CD4-positive, alpha-beta T cell (primary cell): ENCODE results near the gene AP4E1. TPM values are rescaled to one million over a fixed set of nuclear protein-coding genes. Genes with fewer than 3 reads are reported as not detected.

Source experiments
- ATAC-seq: fragments of 200-7000 bp; cut with Tn5 transposase; one replicate; pipeline ENCODE4 v1.10.0; 2022; ENCODE audit warnings: mild to moderate bottlenecking; ENCODE audit not compliant: poor library complexity
- CTCF ChIA-PET: fragments of 350-600 bp; sonication (Branson Sonifier 250); formaldehyde crosslinking; loops from one replicate; lab custom pipeline; 2021; ENCODE audit warnings: antibody characterized with exemption, inconsistent platforms; lab: Charles Lee
- POLR2A ChIA-PET: fragments of 350-600 bp; sonication (Branson Sonifier 250); formaldehyde crosslinking; loops from one replicate; lab custom pipeline; 2021; ENCODE audit warnings: antibody characterized with exemption, inconsistent platforms; lab: Charles Lee
- DNase-seq, 14 experiments: peaks; one replicate each; pipeline ENCODE4 v3.0.0-alpha.2; 2013 to 2020; ENCODE audit warnings: mixed read lengths in 2 of 14
- H3K27ac ChIP-seq, 2 donors: one replicate each; pipeline versions ENCODE4 v1.5.1 to v1.7.0; 2013; ENCODE audit warnings: low read length in 2 of 2, low read depth in 1 of 2, mild to moderate bottlenecking in 1 of 2
- H3K27me3 ChIP-seq, 2 experiments: 1 replicate in 1 of 2; 2 replicates in 1 of 2; pipeline versions ENCODE4 v1.6.1 to v1.7.0; 2013; ENCODE audit warnings: low read length in 2 of 2, control low read depth in 1 of 2, mild to moderate bottlenecking in 1 of 2, moderate library complexity in 1 of 2; ENCODE audit not compliant: insufficient read depth in 2 of 2, control insufficient read depth in 1 of 2
- H3K36me3 ChIP-seq: one replicate; pipeline ENCODE4 v1.6.1; 2013; ENCODE audit warnings: low read length, control low read depth; ENCODE audit not compliant: insufficient read depth
- H3K4me1 ChIP-seq: one replicate; pipeline ENCODE4 v1.6.1; 2013; ENCODE audit warnings: low read length, control low read depth; ENCODE audit not compliant: insufficient read depth
- H3K4me3 ChIP-seq: one replicate; pipeline ENCODE4 v1.5.1; 2013; ENCODE audit warnings: mild to moderate bottlenecking, low read length, moderate library complexity
- H3K9me3 ChIP-seq, 2 experiments: 1 replicate in 1 of 2; 2 replicates in 1 of 2; pipeline versions ENCODE4 v1.6.1 to v1.7.0; 2013; ENCODE audit warnings: low read length in 2 of 2, mild to moderate bottlenecking in 2 of 2, control low read depth in 1 of 2, moderate library complexity in 1 of 2; ENCODE audit not compliant: control insufficient read depth in 1 of 2, insufficient read depth in 1 of 2
- H3K27ac Mint-ChIP-seq: one replicate; pipeline ENCODE4 v1.8.0; 2020; ENCODE audit warnings: mixed read lengths
- H3K27me3 Mint-ChIP-seq: one replicate; pipeline ENCODE4 v1.8.0; 2021; ENCODE audit warnings: mixed read lengths
- H3K36me3 Mint-ChIP-seq: one replicate; pipeline ENCODE4 v1.8.0; 2021; ENCODE audit warnings: low read depth, mixed read lengths
- H3K4me1 Mint-ChIP-seq: one replicate; pipeline ENCODE4 v1.8.0; 2021; ENCODE audit warnings: low read depth, mixed read lengths
- H3K4me3 Mint-ChIP-seq: one replicate; pipeline ENCODE4 v1.8.0; 2020; ENCODE audit warnings: mild to moderate bottlenecking, mixed read lengths
- H3K9me3 Mint-ChIP-seq: one replicate; pipeline ENCODE4 v1.8.0; 2020; ENCODE audit warnings: mixed read lengths
- CTCF ChIP-seq: fragments of 200-600 bp; IDR thresholded peaks from one replicate; pipeline ENCODE4 v1.8.0; 2022; ENCODE audit warnings: antibody characterized with exemption, mild to moderate bottlenecking
- intact Hi-C, 2 experiments: fragments of 100-400 bp; cut with DNase I in 1 of 2; cut with micrococcal nuclease in 1 of 2; formaldehyde crosslinking; loops; one replicate each; pipeline versions ENCODE4 v1.15.1 to v1.9.0; 2023 to 2025; cut with DNase I, micrococcal nuclease
- total RNA-seq, 174 experiments: library from RNA in 2 of 174; stranded (reverse) in 2 of 174; gene quantifications; one replicate each; pipeline ENCODE4 v1.2.3 and lab custom pipeline; 2021 to 2026

Gene AP4E1
- total RNA-seq, 2 experiments from 2014 or later, result 6.3 to 6.6 TPM

DNA sequence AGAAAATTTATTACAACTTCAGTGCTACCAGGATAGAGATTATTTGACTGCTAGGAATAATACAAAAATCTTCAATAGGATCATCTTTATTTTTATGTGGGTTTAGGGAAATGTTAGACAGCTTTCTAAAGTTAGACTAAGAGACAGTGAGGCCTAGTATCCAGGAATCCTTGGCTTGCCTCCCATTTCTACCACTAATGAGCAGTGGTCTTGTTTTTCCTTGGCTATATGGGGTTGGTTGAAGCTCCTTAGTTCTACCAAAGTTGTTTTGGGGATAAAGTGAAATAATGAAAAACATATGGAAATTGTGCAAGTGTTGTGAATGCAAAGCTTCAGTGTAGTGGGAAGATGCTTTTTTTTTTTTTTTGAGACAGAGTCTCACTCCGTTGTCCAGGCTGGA, 16.8 kb downstream of the AP4E1 start:
- no peaks in the 10 kb centered on the region for H3K4me1 ChIP-seq
- ChIA-PET POLR2A (no interaction called here), CTCF (no interaction called here)
- Mint-ChIP-seq H3K4me3 (no peak overlapping the region), H3K27me3 (no peaks in the 10 kb centered on the region), H3K27ac (no peak overlapping the region), H3K9me3 (no peaks in the 10 kb centered on the region), H3K36me3 (peaks cover 76% of the 10 kb centered on the region), H3K4me1 (peaks cover 5% of the 10 kb centered on the region)
- intact Hi-C loops, result no loop called here
- no peak for TF ChIP-seq CTCF
- H3K36me3 ChIP-seq, result peaks cover 47% of the 10 kb centered on the region
- no peak overlapping the region for H3K4me3 ChIP-seq
- no peak overlapping the region for H3K27ac ChIP-seq
- DNase-seq (no peak), ATAC-seq (no peak)
- no peaks in the 10 kb centered on the region for H3K27me3 ChIP-seq
- no peaks in the 10 kb centered on the region for H3K9me3 ChIP-seq

- Mint-ChIP-seq H3K4me1 (no peaks in the 10 kb centered on the region), H3K9me3 (no peaks in the 10 kb centered on the region), H3K36me3 (peaks cover 73% of the 10 kb centered on the region), H3K27ac (no peak overlapping the region), H3K27me3 (no peaks in the 10 kb centered on the region), H3K4me3 (no peak overlapping the region)
- ATAC-seq (no peak), DNase-seq (no peak)
- Histone ChIP-seq H3K4me1 (no peaks in the 10 kb centered on the region), H3K36me3 (peaks cover 52% of the 10 kb centered on the region), H3K27ac (no peak overlapping the region), H3K4me3 (no peak overlapping the region), H3K27me3 (no peaks in the 10 kb centered on the region), H3K9me3 (no peaks in the 10 kb centered on the region)
- intact Hi-C loops, result no loop called here
- POLR2A ChIA-PET, result no interaction called here
- no peak for TF ChIP-seq CTCF
- CTCF ChIA-PET, result interaction anchor here (1.0 kb wide), 1 partner anchor 13 kb away, joined by 3 read pairs; no protein-coding TSS in a partner anchor
Measured at GRCh38 chr15:50929062-50929461, 20.6 kb downstream of the AP4E1 start.

DNA sequence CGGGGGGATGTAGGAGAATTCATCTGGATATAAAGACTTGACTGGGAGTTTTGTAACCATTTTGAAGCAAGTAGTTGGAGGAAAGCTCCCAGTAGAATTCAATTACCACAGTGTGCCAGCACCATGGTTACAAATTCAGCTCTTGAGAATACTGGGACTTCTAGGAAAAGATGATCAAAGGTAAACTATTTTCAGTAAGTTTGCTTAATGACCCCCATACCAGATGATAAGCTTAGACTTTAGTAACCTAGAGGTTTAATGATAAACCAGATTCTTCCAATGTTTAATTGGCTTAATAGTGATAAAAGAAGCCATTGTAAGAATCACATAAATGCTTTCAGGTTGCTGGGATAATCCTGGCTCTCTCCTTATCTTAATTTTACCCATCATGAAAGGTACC, 22.3 kb downstream of the AP4E1 start:
- Mint-ChIP-seq H3K36me3 (peaks cover 74% of the 10 kb centered on the region), H3K27ac (no peak overlapping the region), H3K27me3 (no peaks in the 10 kb centered on the region), H3K9me3 (no peaks in the 10 kb centered on the region), H3K4me3 (no peak overlapping the region), H3K4me1 (no peaks in the 10 kb centered on the region)
- DNase-seq, result no peak
- no peak overlapping the region for H3K4me3 ChIP-seq
- ATAC-seq, result no peak
- H3K27ac ChIP-seq, result no peak overlapping the region
- no peak for TF ChIP-seq CTCF
- intact Hi-C loops, result no loop called here
- ChIA-PET POLR2A (no interaction called here), CTCF (no interaction called here)
- no peaks in the 10 kb centered on the region for H3K27me3 ChIP-seq
- H3K4me1 ChIP-seq, result no peaks in the 10 kb centered on the region
- H3K36me3 ChIP-seq, result peaks cover 49% of the 10 kb centered on the region
- no peaks in the 10 kb centered on the region for H3K9me3 ChIP-seq
